Neuronal stem cell (in vitro differentiated cells): ENCODE data around the gene RALB.

ENCODE experiments used
- DNase-seq: peaks from one replicate; pipeline ENCODE4 v3.0.0-alpha.2; 2013; ENCODE audit warnings: low spot score
- H2AFZ ChIP-seq: one replicate; pipeline ENCODE4 v1.6.1; 2013; ENCODE audit warnings: mild to moderate bottlenecking, low read length, inconsistent platforms
- H2AK5ac ChIP-seq: 2 replicates; pipeline ENCODE4 v1.6.1; 2013; ENCODE audit warnings: low read depth, mild to moderate bottlenecking, inconsistent platforms, low read length, moderate library complexity, mixed read lengths
- H2BK120ac ChIP-seq: 2 replicates; pipeline ENCODE4 v1.6.1; 2013; ENCODE audit warnings: low read depth, mild to moderate bottlenecking, inconsistent platforms, low read length, moderate library complexity, mixed read lengths
- H2BK12ac ChIP-seq: one replicate; pipeline ENCODE4 v1.6.1; 2013; ENCODE audit warnings: low read length, inconsistent platforms
- H2BK15ac ChIP-seq: 2 replicates; pipeline ENCODE4 v1.6.1; 2013; ENCODE audit warnings: mild to moderate bottlenecking, low read length, inconsistent platforms, mixed read lengths
- H2BK5ac ChIP-seq: one replicate; pipeline ENCODE4 v1.6.1; 2013; ENCODE audit warnings: inconsistent platforms, mild to moderate bottlenecking, low read length, moderate library complexity
- H3K14ac ChIP-seq: one replicate; pipeline ENCODE4 v1.6.1; 2013; ENCODE audit warnings: low read length, inconsistent platforms
- H3K18ac ChIP-seq: 2 replicates; pipeline ENCODE4 v1.6.1; 2013; ENCODE audit warnings: low read length, inconsistent platforms
- H3K23ac ChIP-seq: 2 replicates; pipeline ENCODE4 v1.6.1; 2013; ENCODE audit warnings: low read depth, mild to moderate bottlenecking, mixed read lengths, low read length, inconsistent platforms; ENCODE audit not compliant: poor library complexity
- H3K27ac ChIP-seq: replicated peaks from 3 replicates; pipeline ENCODE4 v1.5.1; 2013; ENCODE audit warnings: low read length, inconsistent platforms
- H3K27me3 ChIP-seq, 3 experiments: 2 replicates each; pipeline ENCODE4 v1.6.1; 2013; ENCODE audit warnings: low read length in 3 of 3, mild to moderate bottlenecking in 2 of 3, inconsistent platforms in 1 of 3, low read depth in 1 of 3, mixed read lengths in 1 of 3, moderate library complexity in 1 of 3; ENCODE audit not compliant: control insufficient read depth in 3 of 3, insufficient read depth in 3 of 3
- H3K36me3 ChIP-seq, 2 donors: replicated peaks in 1 of 2; 2 replicates each; pipeline ENCODE4 v1.6.1; 2013; ENCODE audit warnings: low read length in 2 of 2; ENCODE audit not compliant: control insufficient read depth in 2 of 2, insufficient read depth in 2 of 2
- H3K4ac ChIP-seq: 2 replicates; pipeline ENCODE4 v1.6.1; 2013; ENCODE audit warnings: inconsistent platforms, mild to moderate bottlenecking, low read length, moderate library complexity
- H3K4me1 ChIP-seq, 2 donors: 1 replicate in 1 of 2; 2 replicates in 1 of 2; pipeline ENCODE4 v1.6.1; 2013; ENCODE audit warnings: low read length in 2 of 2, low read depth in 1 of 2; ENCODE audit not compliant: control insufficient read depth in 2 of 2, insufficient read depth in 1 of 2
- H3K4me2 ChIP-seq: one replicate; pipeline ENCODE4 v1.6.1; 2013; ENCODE audit warnings: mild to moderate bottlenecking, low read length, inconsistent platforms; ENCODE audit not compliant: insufficient read depth, poor library complexity, severe bottlenecking
- H3K4me3 ChIP-seq, 2 donors: 2 replicates each; pipeline ENCODE4 v1.5.1; 2013; ENCODE audit warnings: low read length in 2 of 2, mild to moderate bottlenecking in 2 of 2, inconsistent platforms in 1 of 2, moderate library complexity in 1 of 2
- H3K79me1 ChIP-seq: one replicate; pipeline ENCODE4 v1.6.1; 2013; ENCODE audit warnings: low read depth, mild to moderate bottlenecking, inconsistent platforms, low read length, moderate library complexity
- H3K9ac ChIP-seq: one replicate; pipeline ENCODE4 v1.6.1; 2013; ENCODE audit warnings: mild to moderate bottlenecking, low read depth, low read length, inconsistent platforms; ENCODE audit not compliant: poor library complexity
- H3K9me3 ChIP-seq, 2 donors: replicated peaks in 1 of 2; 2 replicates each; pipeline versions ENCODE3 to v1.6.1; 2013; ENCODE audit warnings: low read length in 2 of 2, mild to moderate bottlenecking in 2 of 2, inconsistent platforms in 1 of 2, low read depth in 1 of 2, mixed read lengths in 1 of 2, moderate library complexity in 1 of 2; ENCODE audit not compliant: control insufficient read depth in 2 of 2, insufficient read depth in 1 of 2
- H4K8ac ChIP-seq: one replicate; pipeline ENCODE4 v1.6.1; 2013; ENCODE audit warnings: low read depth, mild to moderate bottlenecking, inconsistent platforms, low read length, moderate library complexity
- H4K91ac ChIP-seq: one replicate; pipeline ENCODE4 v1.6.1; 2013; ENCODE audit warnings: low read length, low read depth, mild to moderate bottlenecking, inconsistent platforms; ENCODE audit not compliant: poor library complexity
- WGBS, 2 donors: extraction: QIAGEN DNeasy Blood & Tissue Kit; methylation state at CpG; one replicate each; pipeline ENCODE4 v1.1.7; 2013; ENCODE audit warnings: missing lambda C conversion rate in 2 of 2, mixed read lengths in 1 of 2; ENCODE audit not compliant: insufficient read length in 2 of 2, insufficient replicate concordance in 1 of 2; ENCODE audit errors: extremely low coverage in 2 of 2; 5-methylcytosine and 5-hydroxymethylcytosine counted together

Gene RALB

GRCh38 chr2:120326066-120326465 is 73.4 kb downstream of the RALB start:
- Histone ChIP-seq H2BK12ac (no peak overlapping the region), H2AFZ (no peak overlapping the region)

GRCh38 chr2:120330946-120331822 is 78.5 kb downstream of the RALB start:
- Histone ChIP-seq H2BK120ac (no peak overlapping the region), H3K4me1 (no peaks in the 10 kb centered on the region), H4K8ac (no peak overlapping the region), H3K14ac (no peak overlapping the region), H3K36me3 (no peaks in the 10 kb centered on the region), H2BK15ac (no peak overlapping the region), H3K18ac (no peak overlapping the region), H3K4ac (no peak overlapping the region), H3K27me3 (peaks cover 0 to 54% (median 0%) of the 10 kb centered on the region in 3 experiments), H2AK5ac (no peak overlapping the region), H3K9ac (no peak overlapping the region), H2BK5ac (no peak overlapping the region), H4K91ac (no peak overlapping the region), H3K9me3 (no peaks in the 10 kb centered on the region), H3K4me3 (no peak overlapping the region), H3K79me1 (no peaks in the 10 kb centered on the region), H3K4me2 (no peak overlapping the region), H2BK12ac (no peak overlapping the region), H2AFZ (no peak overlapping the region), H3K23ac (no peak overlapping the region), H3K27ac (no peak overlapping the region)
- no peak for DNase-seq
- no CpG with 5 or more reads among the region's 24 CpGs for whole genome bisulfite sequencing, 2 donors

More at GRCh38 chr2:120326066-120326465, 73.4 kb downstream of the RALB start:
- no peak overlapping the region for H2BK5ac ChIP-seq
- no peak overlapping the region for H2BK15ac ChIP-seq
- H3K9me3 ChIP-seq, result no peaks in the 10 kb centered on the region
- no peak overlapping the region for H3K23ac ChIP-seq
- no peak overlapping the region for H4K8ac ChIP-seq
- H4K91ac ChIP-seq, result no peak overlapping the region
- H3K4me2 ChIP-seq, result no peak overlapping the region
- no peak for DNase-seq
- no peak overlapping the region for H3K9ac ChIP-seq
- H2BK120ac ChIP-seq, result no peak overlapping the region
- H2AK5ac ChIP-seq, result no peak overlapping the region
- H3K14ac ChIP-seq, result no peak overlapping the region
- H3K4me3 ChIP-seq, result no peak overlapping the region
- no peaks in the 10 kb centered on the region for H3K36me3 ChIP-seq
- peaks cover 0 to 51% (median 0%) of the 10 kb centered on the region in 3 experiments for H3K27me3 ChIP-seq
- no peak overlapping the region for H3K4ac ChIP-seq
- no CpG with 5 or more reads among the region's 9 CpGs for WGBS, 2 donors
- no peak overlapping the region for H3K27ac ChIP-seq
- H3K79me1 ChIP-seq, result no peaks in the 10 kb centered on the region
- no peak overlapping the region for H3K18ac ChIP-seq
- no peaks in the 10 kb centered on the region for H3K4me1 ChIP-seq

GRCh38 chr2:120331903-120332302 is 79.3 kb downstream of the RALB start:
- Histone ChIP-seq H3K36me3 (no peaks in the 10 kb centered on the region), H3K14ac (no peak overlapping the region), H2BK5ac (no peak overlapping the region), H2BK15ac (no peak overlapping the region), H2BK120ac (no peak overlapping the region), H4K91ac (no peak overlapping the region), H3K23ac (no peak overlapping the region), H3K18ac (no peak overlapping the region), H3K9me3 (no peaks in the 10 kb centered on the region), H2AK5ac (no peak overlapping the region), H3K27me3 (peaks cover 0 to 55% (median 0%) of the 10 kb centered on the region in 3 experiments), H3K27ac (no peak overlapping the region), H3K79me1 (no peaks in the 10 kb centered on the region), H3K9ac (no peak overlapping the region), H2AFZ (no peak overlapping the region), H3K4me3 (no peak overlapping the region), H4K8ac (no peak overlapping the region), H2BK12ac (no peak overlapping the region), H3K4ac (no peak overlapping the region), H3K4me1 (no peaks in the 10 kb centered on the region), H3K4me2 (no peak overlapping the region)
- DNase-seq, result no peak
- no CpG with 5 or more reads among the region's 4 CpGs for WGBS, 2 donors

GRCh38 chr2:120332384-120332783 is 79.7 kb downstream of the RALB start:
- Histone ChIP-seq H3K27me3 (peaks cover 0 to 55% (median 0%) of the 10 kb centered on the region in 3 experiments), H3K23ac (no peak overlapping the region), H4K8ac (no peak overlapping the region), H3K79me1 (no peaks in the 10 kb centered on the region), H3K27ac (no peak overlapping the region), H3K14ac (no peak overlapping the region), H3K36me3 (no peaks in the 10 kb centered on the region), H2BK5ac (no peak overlapping the region), H4K91ac (no peak overlapping the region), H3K4me2 (no peak overlapping the region), H3K4me1 (no peaks in the 10 kb centered on the region), H3K4ac (no peak overlapping the region), H3K4me3 (no peak overlapping the region), H2AFZ (no peak overlapping the region), H3K9ac (no peak overlapping the region), H2BK120ac (no peak overlapping the region), H2BK12ac (no peak overlapping the region), H3K18ac (no peak overlapping the region), H3K9me3 (no peaks in the 10 kb centered on the region), H2BK15ac (no peak overlapping the region), H2AK5ac (no peak overlapping the region)
- no peak for DNase-seq
- WGBS, 2 donors, result no CpG with 5 or more reads among the region's 6 CpGs
